Adrenal gland (tissue), 12 donors: ENCODE measurements around the gene CDH4. TPM values are rescaled to one million over a fixed set of nuclear protein-coding genes. Genes with fewer than 3 reads are reported as not detected.

Source experiments
- DNase-seq, 7 donors: peaks; one replicate each; pipeline ENCODE4 v3.0.0-alpha.2; 2019 to 2020
- H3K27ac ChIP-seq, 5 donors: fragments of 200-600 bp; sonication (generic) in 4 of 5; 1 replicate in 3 of 5; 2 replicates in 2 of 5; pipeline versions ENCODE4 v1.5.1 to v1.8.0; 2016 to 2020; ENCODE audit warnings: mild to moderate bottlenecking in 1 of 5
- H3K27me3 ChIP-seq: fragments of 200-600 bp; 2 replicates; pipeline ENCODE4 v1.8.0; 2021
- H3K36me3 ChIP-seq, 2 donors: fragments of 200-600 bp; replicated peaks in 1 of 2; 1 replicate in 1 of 2; 2 replicates in 1 of 2; pipeline versions ENCODE4 v1.5.1 to v1.8.0; 2018 to 2022
- H3K4me1 ChIP-seq, 2 donors: fragments of 200-600 bp; replicated peaks in 1 of 2; 1 replicate in 1 of 2; 2 replicates in 1 of 2; pipeline versions ENCODE4 v1.5.1 to v1.8.0; 2018 to 2021
- H3K4me3 ChIP-seq, 4 donors: fragments of 200-600 bp; sonication (generic) in 3 of 4; one replicate each; pipeline ENCODE4 v1.5.1; 2016 to 2018
- H3K9me3 ChIP-seq, 3 donors: fragments of 200-600 bp; sonication (generic) in 1 of 3; replicated peaks in 1 of 3; 1 replicate in 2 of 3; 2 replicates in 1 of 3; pipeline versions ENCODE4 v1.5.1 to v1.8.0; 2016 to 2021
- POLR2A ChIP-seq, 2 donors: fragments of 450-650 bp; IDR thresholded peaks; one replicate each; pipeline ENCODE4 v1.6.1; 2017; ENCODE audit warnings: antibody characterized with exemption in 2 of 2, mild to moderate bottlenecking in 2 of 2, moderate library complexity in 1 of 2
- WGBS, 4 donors: extraction: QIAGEN DNeasy Blood & Tissue Kit in 2 of 4; methylation state at CpG; one replicate each; pipeline versions ENCODE4 v1.1.5 to v1.1.7; 2013 to 2017; 5-methylcytosine and 5-hydroxymethylcytosine counted together
- intact Hi-C, 2 donors: fragments of 100-400 bp; cut with DNase I; formaldehyde crosslinking; loops; one replicate each; pipeline versions ENCODE4 v1.14.1 to v1.15.0; 2022 to 2023
- polyA plus RNA-seq, 3 donors: library from polyadenylated mRNA; stranded (reverse); fragments of 200-250 nt in 2 of 3; fragments of 350-450 nt in 1 of 3; fragmentation: Illumina TruSeq in 1 of 3; extraction: RNeasy Lipid Tissue Mini Kit (QIAGEN cat#74804) in 1 of 3; gene quantifications; one replicate each; pipeline ENCODE4 v1.2.3, GENCODE V29; 2013 to 2014
- total RNA-seq, 9 donors: library from RNA; depleted of rRNA in 4 of 9; stranded (reverse); fragments of >200 nt in 4 of 9; fragments of 120-200 nt in 1 of 9; fragmentation: NEBNext Ultra II Directional in 1 of 9; extraction: Animal tissue kit (Norgen Biotek cat#: 25700) in 1 of 9; gene quantifications; one replicate each; pipeline versions ENCODE4 v1.1.0 to v1.2.4, GENCODE V29; 2013 to 2023
- TF ChIP-seq, protein P1 (sequence below), 6 experiments: fragments of 450-650 bp in 4 of 6; fragments of 200-600 bp in 2 of 6; sonication (generic) in 1 of 6; IDR thresholded peaks; 1 replicate in 5 of 6; 2 replicates in 1 of 6; pipeline versions ENCODE4 v1.5.1 to v1.8.0; 2016 to 2021; ENCODE audit warnings: antibody characterized with exemption in 6 of 6, mild to moderate bottlenecking in 2 of 6, moderate library complexity in 1 of 6
- donor health status: healthy with polysubstance abuse.
- donor health status: Bipolar disorder and iron deficiency.
- donor health status: DM: yes; HTN: yes; CAD: no.
- donor health status: DM: no; HTN: no; CAD: no.
- donor health status: DM: no; HTN: no; CAD: no.
- donor health status: DM: yes; HTN: yes; CAD: no.

Gene CDH4
- total and polyA plus RNA-seq, 12 donors, result 0.08 to 0.53 (median 0.20) TPM; not detected in 3

DNA sequence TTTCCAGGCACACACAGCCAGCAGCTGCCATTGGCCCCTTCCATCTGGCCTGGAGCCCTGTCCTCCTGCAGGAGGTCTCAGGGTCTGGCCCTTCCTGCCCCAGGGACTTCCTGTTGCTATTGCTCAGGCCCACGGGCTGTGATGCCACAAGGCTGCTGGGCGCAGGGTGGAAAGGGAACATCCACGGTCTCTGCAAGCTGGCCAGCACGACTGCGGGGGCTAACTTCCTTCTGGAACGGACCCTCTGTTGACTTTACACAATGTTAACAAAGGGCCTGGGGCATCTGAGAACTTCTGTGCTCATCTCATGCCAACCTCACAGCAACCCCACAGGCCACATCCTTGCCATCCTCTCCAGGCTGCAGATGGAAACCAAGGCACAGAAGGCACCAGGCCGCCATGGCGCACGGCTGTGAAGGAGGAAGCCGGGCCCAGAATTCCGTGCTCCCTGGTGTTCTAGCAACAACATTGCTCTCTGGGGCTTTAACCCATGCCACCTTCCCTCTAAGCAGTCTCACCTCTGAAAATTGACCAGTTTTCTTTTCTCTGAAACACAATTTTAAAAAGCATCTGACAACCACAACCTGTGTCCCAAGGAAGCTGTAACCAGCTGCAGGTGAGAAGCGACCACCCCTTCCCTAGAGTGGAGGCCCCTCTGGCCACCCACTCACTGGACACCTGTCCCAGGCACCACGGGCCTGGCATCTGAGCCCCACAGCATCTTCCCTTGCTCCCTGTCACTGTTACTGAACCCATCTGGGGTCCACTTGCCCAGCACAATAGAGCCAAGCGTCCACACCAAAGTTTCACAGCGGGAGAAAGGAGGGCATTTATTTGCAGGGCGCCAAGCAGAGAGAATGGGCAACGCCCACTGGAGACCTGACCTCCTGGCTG lies 261.3 kb downstream of the CDH4 start:
- WGBS, 4 donors, result 76 to 85% (median 82%) methylated on average over 16 to 17 of the region's 17 CpGs
- Histone ChIP-seq H3K9me3 (no peaks in the 10 kb centered on the region), H3K36me3 (no peaks in the 10 kb centered on the region), H3K4me3 (no peak overlapping the region), H3K4me1 (no peaks in the 10 kb centered on the region), H3K27ac (no peak overlapping the region), H3K27me3 (no peaks in the 10 kb centered on the region)
- intact Hi-C loops, result no loop called here
- no peak for DNase-seq
- TF ChIP-seq, protein P1, sequence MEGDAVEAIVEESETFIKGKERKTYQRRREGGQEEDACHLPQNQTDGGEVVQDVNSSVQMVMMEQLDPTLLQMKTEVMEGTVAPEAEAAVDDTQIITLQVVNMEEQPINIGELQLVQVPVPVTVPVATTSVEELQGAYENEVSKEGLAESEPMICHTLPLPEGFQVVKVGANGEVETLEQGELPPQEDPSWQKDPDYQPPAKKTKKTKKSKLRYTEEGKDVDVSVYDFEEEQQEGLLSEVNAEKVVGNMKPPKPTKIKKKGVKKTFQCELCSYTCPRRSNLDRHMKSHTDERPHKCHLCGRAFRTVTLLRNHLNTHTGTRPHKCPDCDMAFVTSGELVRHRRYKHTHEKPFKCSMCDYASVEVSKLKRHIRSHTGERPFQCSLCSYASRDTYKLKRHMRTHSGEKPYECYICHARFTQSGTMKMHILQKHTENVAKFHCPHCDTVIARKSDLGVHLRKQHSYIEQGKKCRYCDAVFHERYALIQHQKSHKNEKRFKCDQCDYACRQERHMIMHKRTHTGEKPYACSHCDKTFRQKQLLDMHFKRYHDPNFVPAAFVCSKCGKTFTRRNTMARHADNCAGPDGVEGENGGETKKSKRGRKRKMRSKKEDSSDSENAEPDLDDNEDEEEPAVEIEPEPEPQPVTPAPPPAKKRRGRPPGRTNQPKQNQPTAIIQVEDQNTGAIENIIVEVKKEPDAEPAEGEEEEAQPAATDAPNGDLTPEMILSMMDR (IDR thresholded peaks at IDR 0.05), result no peak
- no peak for TF ChIP-seq POLR2A (IDR thresholded peaks at IDR 0.05)

GRCh38 chr20:61514018-61514365 lies 261.9 kb downstream of the CDH4 start:
- Histone ChIP-seq H3K36me3 (no peaks in the 10 kb centered on the region), H3K27ac (no peak overlapping the region), H3K27me3 (no peaks in the 10 kb centered on the region), H3K4me1 (no peaks in the 10 kb centered on the region), H3K4me3 (no peak overlapping the region), H3K9me3 (no peaks in the 10 kb centered on the region)
- 45 to 65% (median 61%) methylated on average over 3 to 5 of the region's 5 CpGs for WGBS, 4 donors
- intact Hi-C loops, result no loop called here
- DNase-seq, result no peak
- TF ChIP-seq POLR2A (IDR thresholded peaks at IDR 0.05), result no peak
- TF ChIP-seq, protein P1 (IDR thresholded peaks at IDR 0.05), result no peak

GRCh38 chr20:61514396-61514795 lies 262.3 kb downstream of the CDH4 start:
- intact Hi-C loops, result no loop called here

GRCh38 chr20:61514805-61515505 lies 262.9 kb downstream of the CDH4 start:
- intact Hi-C loops, result no loop called here
- WGBS, 4 donors, result 75 to 86% (median 85%) methylated on average over 11 to 14 of the region's 14 CpGs
- Histone ChIP-seq H3K27me3 (no peaks in the 10 kb centered on the region), H3K27ac (no peak overlapping the region), H3K9me3 (no peaks in the 10 kb centered on the region), H3K4me3 (no peak overlapping the region), H3K36me3 (no peaks in the 10 kb centered on the region), H3K4me1 (no peaks in the 10 kb centered on the region)
- TF ChIP-seq POLR2A (IDR thresholded peaks at IDR 0.05), result no peak
- TF ChIP-seq, protein P1 (IDR thresholded peaks at IDR 0.05), result no peak
- no peak for DNase-seq

More at GRCh38 chr20:61514396-61514795, 262.3 kb downstream of the CDH4 start:
- Histone ChIP-seq H3K36me3 (no peaks in the 10 kb centered on the region), H3K9me3 (no peaks in the 10 kb centered on the region), H3K27ac (no peak overlapping the region), H3K27me3 (no peaks in the 10 kb centered on the region), H3K4me1 (no peaks in the 10 kb centered on the region), H3K4me3 (no peak overlapping the region)
- DNase-seq, result no peak
- WGBS, 4 donors, result 66 to 76% (median 73%) methylated on average over 6 of the region's 6 CpGs
- TF ChIP-seq POLR2A (IDR thresholded peaks at IDR 0.05), result no peak
- TF ChIP-seq, protein P1 (IDR thresholded peaks at IDR 0.05), result no peak
